Vagina (tissue), 2 donors: Measurements from ENCODE around the gene CZIB. TPM values are rescaled to one million over a fixed set of nuclear protein-coding genes. Genes with fewer than 3 reads are reported as not detected.

ENCODE experiments used
- DNase-seq, 2 donors: peaks; one replicate each; pipeline ENCODE4 v3.0.0-alpha.2; 2017; ENCODE audit errors: extremely low spot score in 2 of 2
- H3K27ac ChIP-seq: fragments of 200-600 bp; sonication (generic); one replicate; pipeline ENCODE4 v1.5.1; 2019
- H3K27me3 ChIP-seq: fragments of 200-600 bp; sonication (generic); one replicate; pipeline ENCODE4 v1.5.1; 2019
- H3K36me3 ChIP-seq, 2 donors: fragments of 200-600 bp; sonication (generic); one replicate each; pipeline ENCODE4 v1.5.1; 2017 to 2019
- H3K4me1 ChIP-seq: fragments of 200-600 bp; sonication (generic); one replicate; pipeline ENCODE4 v1.5.1; 2019
- H3K4me3 ChIP-seq, 2 donors: fragments of 200-600 bp; sonication (generic); 1 replicate in 1 of 2; 2 replicates in 1 of 2; pipeline ENCODE4 v1.5.1; 2016 to 2019
- H3K9me3 ChIP-seq: fragments of 200-600 bp; sonication (generic); one replicate; pipeline ENCODE4 v1.5.1; 2019
- CTCF ChIP-seq, 3 experiments: fragments of 450-650 bp in 2 of 3; fragments of 200-600 bp in 1 of 3; sonication (generic) in 1 of 3; IDR thresholded peaks; one replicate each; pipeline ENCODE4 v1.5.1; 2017 to 2019; ENCODE audit warnings: antibody characterized with exemption in 3 of 3, mild to moderate bottlenecking in 2 of 3, moderate library complexity in 2 of 3
- POLR2A ChIP-seq, 2 donors: fragments of 450-650 bp; IDR thresholded peaks; one replicate each; pipeline ENCODE4 v1.6.1; 2017; ENCODE audit warnings: antibody characterized with exemption in 2 of 2, mild to moderate bottlenecking in 2 of 2, moderate library complexity in 2 of 2
- POLR2AphosphoS5 ChIP-seq, 2 donors: sonication (generic); formaldehyde crosslinking; IDR thresholded peaks; one replicate each; pipeline ENCODE4 v1.9.0; 2017; ENCODE audit warnings: antibody characterized with exemption in 2 of 2, mild to moderate bottlenecking in 2 of 2, low read depth in 1 of 2; ENCODE audit not compliant: insufficient read depth in 1 of 2
- intact Hi-C: fragments of 100-400 bp; cut with DNase I; formaldehyde crosslinking; loops from one replicate; pipeline ENCODE4 v1.15.1; 2023
- total RNA-seq: library from RNA; depleted of rRNA; stranded (reverse); fragments of >200 nt; gene quantifications from one replicate; pipeline ENCODE4 v1.2.3, GENCODE V29; 2016

CZIB gene
- total RNA-seq, 1 donor from 2014 or later: 50.6 TPM

GRCh38 chr1:53218201-53218600 is 2.2 kb downstream of the CZIB start:
- peaks cover 0 to 25% of the 10 kb centered on the region in 2 donors for H3K36me3 ChIP-seq
- TF ChIP-seq CTCF (IDR thresholded peaks at IDR 0.05): no peak
- TF ChIP-seq POLR2AphosphoS5 (IDR thresholded peaks at IDR 0.05; ENCODE audit: insufficient read depth in 1 of 2, low read depth in 1 of 2): no peak
- no peak for TF ChIP-seq POLR2A (IDR thresholded peaks at IDR 0.05)
- no peaks in the 10 kb centered on the region for H3K9me3 ChIP-seq
- H3K4me1 ChIP-seq: peaks cover 17% of the 10 kb centered on the region
- no peak overlapping the region for H3K27ac ChIP-seq
- H3K4me3 ChIP-seq: no peak overlapping the region
- no peaks in the 10 kb centered on the region for H3K27me3 ChIP-seq
- DNase-seq: peak in 1 of 2 donors; percentile 70
- intact Hi-C loops: no loop called here

GRCh38 chr1:53214376-53214940 is 6.0 kb downstream of the CZIB start:
- Histone ChIP-seq H3K9me3 (no peaks in the 10 kb centered on the region), H3K4me3 (no peak overlapping the region), H3K4me1 (peaks cover 5% of the 10 kb centered on the region), H3K27me3 (no peaks in the 10 kb centered on the region), H3K36me3 (peaks cover 0 to 61% of the 10 kb centered on the region in 2 donors), H3K27ac (no peak overlapping the region)
- intact Hi-C loops: no loop called here
- TF ChIP-seq POLR2A (IDR thresholded peaks at IDR 0.05) (no peak), CTCF (IDR thresholded peaks at IDR 0.05) (no peak), POLR2AphosphoS5 (IDR thresholded peaks at IDR 0.05; ENCODE audit: insufficient read depth in 1 of 2, low read depth in 1 of 2) (no peak)
- no peak for DNase-seq

GRCh38 chr1:53210954-53211353 is 9.5 kb downstream of the CZIB start:
- intact Hi-C loops: no loop called here
- H3K27ac ChIP-seq: no peak overlapping the region
- no peaks in the 10 kb centered on the region for H3K4me1 ChIP-seq
- no peak for DNase-seq
- H3K9me3 ChIP-seq: no peaks in the 10 kb centered on the region
- TF ChIP-seq POLR2A (IDR thresholded peaks at IDR 0.05): no peak
- no peak for TF ChIP-seq POLR2AphosphoS5 (IDR thresholded peaks at IDR 0.05; ENCODE audit: insufficient read depth in 1 of 2, low read depth in 1 of 2)
- no peak for TF ChIP-seq CTCF (IDR thresholded peaks at IDR 0.05)
- peaks cover 0 to 81% of the 10 kb centered on the region in 2 donors for H3K36me3 ChIP-seq
- H3K27me3 ChIP-seq: no peaks in the 10 kb centered on the region
- H3K4me3 ChIP-seq: no peak overlapping the region

- Histone ChIP-seq H3K9me3 (no peaks in the 10 kb centered on the region), H3K27me3 (no peaks in the 10 kb centered on the region), H3K4me1 (no peaks in the 10 kb centered on the region), H3K4me3 (no peak overlapping the region), H3K27ac (no peak overlapping the region), H3K36me3 (peaks cover 0 to 83% of the 10 kb centered on the region in 2 donors)
- no peak for DNase-seq
- TF ChIP-seq CTCF (IDR thresholded peaks at IDR 0.05): no peak
- TF ChIP-seq POLR2A (IDR thresholded peaks at IDR 0.05): no peak
- TF ChIP-seq POLR2AphosphoS5 (IDR thresholded peaks at IDR 0.05; ENCODE audit: insufficient read depth in 1 of 2, low read depth in 1 of 2): no peak
- intact Hi-C loops: no loop called here
Observed at GRCh38 chr1:53210352-53210751, 10.1 kb downstream of the CZIB start.

- Histone ChIP-seq H3K4me1 (no peaks in the 10 kb centered on the region), H3K4me3 (no peak overlapping the region), H3K9me3 (no peaks in the 10 kb centered on the region), H3K27me3 (no peaks in the 10 kb centered on the region), H3K27ac (no peak overlapping the region), H3K36me3 (peaks cover 0 to 77% of the 10 kb centered on the region in 2 donors)
- intact Hi-C loops: no loop called here
- peak in 1 of 2 donors; percentile 13 for DNase-seq
- TF ChIP-seq POLR2AphosphoS5 (IDR thresholded peaks at IDR 0.05; ENCODE audit: insufficient read depth in 1 of 2, low read depth in 1 of 2) (no peak), CTCF (IDR thresholded peaks at IDR 0.05) (no peak), POLR2A (IDR thresholded peaks at IDR 0.05) (no peak)
Observed at GRCh38 chr1:53207726-53208125, 12.7 kb downstream of the CZIB start.
